ENCODE results near the gene HDGF.
A peak's percentile ranks its signal among the peaks of the same experiment; 100 is the strongest.
"Not testable (repeated sequence)": the region's sequence is repeated elsewhere in the genome, so short reads cannot be mapped to it uniquely, and the experiment has no call there.

Gene HDGF

GRCh38 chr1:156766298-156767100 lies 15.0 kb upstream of the HDGF start:
- DNase-seq = no peak

GRCh38 chr1:156765666-156766065 lies 14.2 kb upstream of the HDGF start:
- DNase-seq = peak; percentile 39

- not testable (repeated sequence) for DNase-seq
Measured at GRCh38 chr1:156765136-156765535, 13.7 kb upstream of the HDGF start.

DNA sequence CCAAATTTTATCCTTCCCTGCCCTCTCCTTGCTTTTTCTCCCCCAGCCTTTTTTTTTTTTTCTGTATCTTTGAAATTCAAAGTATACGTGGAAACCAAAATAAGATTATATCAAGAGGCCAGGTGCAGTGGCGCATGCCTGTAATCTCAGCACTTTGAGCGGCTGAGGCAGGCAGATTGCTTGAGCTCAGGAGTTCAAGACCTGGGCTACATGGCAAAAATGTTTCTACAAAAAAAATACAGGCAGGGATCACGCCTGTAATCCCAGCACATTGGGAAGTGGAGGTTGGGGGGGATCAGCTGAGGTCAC lies 9.3 kb upstream of the HDGF start:
- DNase-seq = no peak

- DNase-seq = no peak
Measured at GRCh38 chr1:156760092-156760795, 8.8 kb upstream of the HDGF start.

DNA sequence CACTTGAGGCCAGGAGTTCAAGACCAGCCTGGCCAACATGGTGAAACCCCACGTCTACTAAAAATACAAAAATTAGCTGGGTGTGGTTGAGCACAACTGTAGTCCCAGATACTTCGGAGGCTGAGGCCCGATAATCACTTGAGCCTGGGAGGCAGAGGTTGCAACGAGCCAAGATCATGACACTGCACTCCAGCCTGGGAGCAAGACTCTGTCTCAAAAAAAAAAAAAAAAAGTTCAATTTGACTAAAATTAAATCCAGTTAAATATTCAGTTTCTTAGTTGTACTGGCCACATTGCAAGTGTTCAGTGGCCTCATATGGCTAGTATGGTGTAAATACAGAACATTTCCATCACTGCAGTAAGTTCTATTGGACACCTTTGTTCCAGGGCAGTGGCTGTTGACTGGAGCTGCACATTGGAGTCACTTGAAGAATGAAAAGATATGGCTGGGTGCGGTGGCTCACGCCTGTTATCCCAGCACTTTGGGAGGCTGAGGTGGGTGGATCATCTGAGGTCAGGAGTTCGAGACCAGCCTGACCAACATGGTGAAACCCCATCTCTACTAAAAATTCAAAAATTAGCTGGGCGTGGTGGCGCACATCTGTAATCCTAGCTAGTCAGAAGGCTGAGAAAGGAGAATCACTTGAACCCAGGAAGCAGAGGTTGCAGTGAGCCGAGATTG lies 6.2 kb upstream of the HDGF start:
- DNase-seq = not testable (repeated sequence)

DNA sequence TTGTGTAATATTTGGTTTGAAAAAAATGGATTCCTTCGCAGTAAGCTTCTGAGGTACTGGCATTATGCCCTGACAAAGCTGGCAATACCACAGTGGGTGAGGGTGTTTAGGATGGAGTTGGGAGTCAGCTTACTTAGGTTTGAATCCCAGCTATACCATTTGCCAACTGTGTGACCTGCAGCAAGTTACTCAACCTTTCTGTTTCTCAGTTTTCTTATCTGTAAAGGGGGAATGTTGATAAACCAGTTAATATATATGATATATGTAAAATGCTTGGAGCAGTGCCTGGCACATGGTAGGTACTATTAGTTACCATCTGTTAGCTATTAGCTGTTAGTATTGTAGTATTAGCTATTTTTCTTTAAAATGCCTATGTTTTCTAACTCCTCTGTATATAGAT lies 4.9 kb upstream of the HDGF start:
- DNase-seq = no peak

GRCh38 chr1:156755527-156755950 lies 4.1 kb upstream of the HDGF start:
- no peak for DNase-seq

DNA sequence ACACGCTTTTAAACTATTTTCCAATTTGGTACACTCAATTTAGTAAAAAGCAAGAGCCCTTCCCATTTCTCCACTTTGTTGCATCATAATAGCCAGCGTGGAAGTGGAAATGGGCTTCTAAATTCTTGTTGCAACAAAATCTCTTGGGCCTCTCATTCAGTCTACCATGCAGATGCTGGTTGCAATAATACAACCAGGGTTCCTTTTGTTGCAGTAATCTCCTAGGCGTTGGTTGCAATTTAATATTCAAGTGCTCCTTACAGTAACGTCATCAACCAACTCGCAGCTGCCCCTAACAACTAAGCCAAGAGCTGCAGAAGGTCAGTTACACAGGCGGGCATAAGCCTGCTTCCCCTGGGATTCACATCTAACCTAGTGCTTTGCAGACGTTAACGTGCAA lies 2.7 kb upstream of the HDGF start:
- DNase-seq = no peak

- DNase-seq = no peak
Measured at GRCh38 chr1:156752843-156753482, 1.5 kb upstream of the HDGF start.

GRCh38 chr1:156751757-156752481 lies 444 bp upstream of the HDGF start:
- DNase-seq = peak; percentile 68

DNA sequence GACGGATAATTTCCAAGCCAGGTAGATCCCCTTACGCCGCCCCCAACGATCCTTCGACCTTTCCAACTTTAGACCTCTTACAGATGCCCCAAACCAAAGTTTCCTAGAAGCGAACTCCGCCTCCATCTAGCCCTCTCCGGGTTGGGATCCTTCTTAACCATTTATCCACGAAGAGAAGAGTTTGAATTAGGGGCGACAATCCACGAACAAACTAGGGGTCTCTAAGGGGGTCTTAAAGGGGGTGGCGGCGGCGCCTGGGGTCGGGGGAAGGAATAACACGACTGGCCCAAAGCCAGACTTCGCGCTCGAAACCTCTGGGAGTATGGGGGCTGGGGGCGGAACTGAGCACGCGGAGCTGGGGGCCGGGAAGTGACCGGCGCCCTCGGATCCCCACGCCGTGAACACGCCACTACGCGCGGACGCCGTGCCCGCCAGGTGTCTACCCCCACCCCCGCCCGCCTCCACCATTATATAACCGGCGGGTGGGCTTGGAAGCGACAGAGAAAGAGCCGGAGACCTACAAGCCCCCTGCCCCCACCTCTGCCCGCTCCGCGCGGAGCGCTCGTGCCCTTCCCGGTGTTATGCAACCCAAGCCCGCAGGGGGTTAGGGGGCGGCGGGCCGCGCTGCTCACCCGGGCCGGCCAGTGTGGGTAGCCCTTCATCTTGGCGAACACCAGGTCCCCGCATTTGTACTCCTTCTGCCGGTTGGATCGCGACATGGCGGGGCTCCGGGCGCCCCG lies 594 bp downstream of the HDGF start:
- DNase-seq = no peak

DNA sequence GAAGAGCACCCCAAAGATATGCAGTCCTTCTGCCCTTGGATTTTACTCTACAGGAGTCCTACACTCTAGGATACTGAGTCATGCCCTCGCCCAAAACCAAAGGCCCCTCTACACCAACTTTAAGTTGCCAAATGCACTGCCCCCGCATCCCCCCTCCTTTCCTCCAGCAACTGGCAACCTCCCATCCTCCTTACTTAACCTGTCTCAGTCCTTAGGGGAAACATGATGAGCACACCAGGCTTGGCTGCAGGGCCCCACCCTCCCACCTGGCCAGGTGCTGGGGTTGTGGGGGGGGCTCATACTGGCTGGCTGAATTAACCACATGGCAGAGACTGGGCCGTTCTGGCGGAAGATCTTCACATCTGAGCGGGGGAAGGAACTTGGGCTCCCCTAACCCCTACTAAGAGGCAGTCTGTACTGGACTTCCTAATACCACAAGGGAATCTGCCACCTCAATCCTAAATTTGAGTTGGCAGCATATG lies 1.2 kb downstream of the HDGF start:
- DNase-seq = no peak

DNA sequence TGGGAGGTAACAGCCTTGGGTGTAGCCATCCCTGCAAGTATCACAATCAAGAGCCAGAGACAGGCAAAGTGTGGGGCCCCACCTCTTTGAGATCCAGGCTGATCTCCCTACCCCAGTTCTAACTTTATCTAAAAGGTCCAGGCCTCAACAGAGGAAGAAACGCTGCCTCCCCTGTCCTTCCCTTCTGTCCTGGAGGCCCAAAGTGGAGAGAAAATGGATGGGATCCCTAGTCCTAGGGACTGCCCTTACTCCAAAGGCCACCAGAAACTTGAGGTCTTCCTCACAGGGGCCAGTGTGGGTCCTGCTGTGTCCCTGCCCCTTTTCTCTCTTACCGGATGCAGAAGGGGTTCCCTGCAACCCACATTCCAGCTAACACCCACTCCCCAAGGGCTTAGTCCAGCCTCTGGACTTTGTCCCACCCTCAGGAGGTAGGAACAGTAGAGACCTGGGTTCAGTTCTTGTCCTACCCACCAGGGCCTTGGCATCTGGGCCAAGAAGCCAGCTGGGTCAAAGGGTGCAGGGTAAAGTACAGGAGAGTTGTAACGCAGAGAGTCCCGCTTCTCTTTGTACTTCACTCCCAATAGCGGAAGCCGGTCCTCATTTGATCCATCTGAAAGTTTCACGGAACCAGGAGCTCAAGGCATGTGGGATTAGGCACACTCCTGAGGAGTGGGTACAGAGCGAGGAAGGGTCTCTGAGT lies 1.9 kb downstream of the HDGF start:
- no peak for DNase-seq

GRCh38 chr1:156748670-156749418 lies 2.6 kb downstream of the HDGF start:
- no peak for DNase-seq

- DNase-seq = no peak
Measured at GRCh38 chr1:156747742-156748669, 3.5 kb downstream of the HDGF start.

GRCh38 chr1:156746728-156747631 lies 4.5 kb downstream of the HDGF start:
- no peak for DNase-seq

DNA sequence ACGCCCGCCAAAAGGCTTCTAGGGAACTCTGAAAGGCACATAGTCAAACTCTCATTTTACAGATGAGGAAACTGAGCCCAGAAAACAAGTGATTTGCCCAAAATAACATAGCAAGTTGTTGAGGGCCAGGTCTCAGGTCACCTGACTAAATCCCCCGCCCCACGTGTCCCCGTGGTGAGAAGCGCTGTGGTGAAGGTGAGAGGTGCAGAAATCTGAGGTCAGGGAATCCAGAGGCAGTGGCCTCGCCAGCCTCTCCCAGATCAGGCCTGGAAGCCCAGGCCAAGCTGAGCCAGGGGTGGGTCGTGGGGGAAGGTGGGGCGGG lies 5.1 kb downstream of the HDGF start:
- no peak for DNase-seq

All from SIG-M5 (cell line).